HEK293 (cell line): Measurements from ENCODE around the gene HIPK1.

Experiments used
- CTCF ChIA-PET: fragments of 350-600 bp; formaldehyde crosslinking; extraction: SDS; loops from one replicate; lab custom pipeline; 2021; ENCODE audit warnings: antibody characterized with exemption; lab: Yijun Ruan, JAX
- POLR2A ChIA-PET: fragments of 300-600 bp; formaldehyde crosslinking; extraction: SDS; loops from one replicate; lab custom pipeline; 2020; ENCODE audit warnings: antibody characterized with exemption, inconsistent platforms; lab: Yijun Ruan, JAX
- H3K27ac ChIP-seq: fragments of 200-500 bp; sonication (Bioruptor generic); 2 replicates; pipeline ENCODE4 v1.5.1; 2014; ENCODE audit warnings: low read depth, low read length, control low read depth, inconsistent platforms; ENCODE audit errors: extremely low read depth
- H3K36me3 ChIP-seq, 2 experiments: fragments of 200-500 bp in 1 of 2; sonication (Bioruptor generic) in 1 of 2; 1 replicate in 1 of 2; 2 replicates in 1 of 2; pipeline ENCODE4 v1.5.1; 2014 to 2017; ENCODE audit warnings: inconsistent platforms in 2 of 2, low read length in 2 of 2; ENCODE audit not compliant: control insufficient read depth in 2 of 2, insufficient read depth in 1 of 2
- H3K4me1 ChIP-seq: fragments of 200-500 bp; sonication (Bioruptor generic); 2 replicates; pipeline ENCODE4 v1.5.1; 2014; ENCODE audit warnings: mild to moderate bottlenecking, low read length, inconsistent platforms; ENCODE audit not compliant: control insufficient read depth, insufficient read depth
- H3K4me3 ChIP-seq: 2 replicates; pipeline ENCODE4 v1.5.1; 2011; ENCODE audit warnings: low read depth, mild to moderate bottlenecking, control low read depth, low read length, moderate library complexity
- H3K9me3 ChIP-seq: fragments of 200-500 bp; sonication (Bioruptor generic); 2 replicates; pipeline ENCODE4 v1.5.1; 2014; ENCODE audit warnings: low read depth, low read length, inconsistent platforms; ENCODE audit not compliant: control insufficient read depth, insufficient read depth
- BCL11A ChIP-seq: fragments of 450-650 bp; formaldehyde crosslinking; IDR thresholded peaks from 2 replicates; pipeline ENCODE4 v1.5.1; 2016; ENCODE audit warnings: low read depth, missing biosample characterization, missing genetic modification characterization
- GFI1B ChIP-seq: fragments of 450-650 bp; formaldehyde crosslinking; IDR thresholded peaks from 2 replicates; pipeline ENCODE4 v1.5.1; 2016; ENCODE audit warnings: missing biosample characterization, missing genetic modification characterization
- GLI2 ChIP-seq: fragments of 450-650 bp; formaldehyde crosslinking; IDR thresholded peaks from 2 replicates; pipeline ENCODE4; 2017; ENCODE audit warnings: missing biosample characterization, missing genetic modification characterization, low read depth, borderline replicate concordance
- HIC1 ChIP-seq: fragments of 450-650 bp; formaldehyde crosslinking; IDR thresholded peaks from 2 replicates; pipeline ENCODE4 v1.5.1; 2016; ENCODE audit warnings: missing biosample characterization, missing genetic modification characterization
- ZFP41 ChIP-seq: fragments of 450-650 bp; formaldehyde crosslinking; IDR thresholded peaks from 2 replicates; pipeline ENCODE4 v1.5.1; 2016; ENCODE audit warnings: missing biosample characterization, missing genetic modification characterization, borderline replicate concordance
- ZNF121 ChIP-seq: fragments of 450-650 bp; formaldehyde crosslinking; IDR thresholded peaks from 2 replicates; pipeline ENCODE4 v1.5.1; 2016; ENCODE audit warnings: missing biosample characterization, missing genetic modification characterization
- ZNF266 ChIP-seq: fragments of 450-650 bp; formaldehyde crosslinking; IDR thresholded peaks from 2 replicates; pipeline ENCODE4 v1.5.1; 2016; ENCODE audit warnings: missing biosample characterization, missing genetic modification characterization, low read depth
- ZNF274 ChIP-seq, 2 experiments: fragments of 200-500 bp in 1 of 2; fragments of 450-650 bp in 1 of 2; sonication (Bioruptor generic) in 1 of 2; formaldehyde crosslinking in 1 of 2; IDR thresholded peaks; 2 replicates each; pipeline versions ENCODE4 v1.5.1 to v1.6.1; 2014 to 2016; ENCODE audit warnings: borderline replicate concordance in 1 of 2, inconsistent platforms in 1 of 2, low read length in 1 of 2, missing biosample characterization in 1 of 2, missing genetic modification characterization in 1 of 2
- ZNF335 ChIP-seq: fragments of 450-650 bp; formaldehyde crosslinking; conservative IDR thresholded peaks from 2 replicates; pipeline ENCODE4 v1.5.1; 2016; ENCODE audit warnings: missing biosample characterization, missing genetic modification characterization
- ZNF518A ChIP-seq: fragments of 450-650 bp; formaldehyde crosslinking; conservative IDR thresholded peaks from 2 replicates; pipeline ENCODE4 v1.5.1; 2016; ENCODE audit warnings: low read depth, missing biosample characterization, missing genetic modification characterization
- ZNF544 ChIP-seq: fragments of 450-650 bp; formaldehyde crosslinking; IDR thresholded peaks from 2 replicates; pipeline ENCODE4 v1.5.0; 2017; ENCODE audit warnings: missing biosample characterization, missing genetic modification characterization
- ZNF571 ChIP-seq: fragments of 450-650 bp; formaldehyde crosslinking; IDR thresholded peaks from 2 replicates; pipeline ENCODE4 v1.5.0; 2017; ENCODE audit warnings: missing biosample characterization, missing genetic modification characterization
- ZNF624 ChIP-seq: fragments of 450-650 bp; formaldehyde crosslinking; IDR thresholded peaks from 2 replicates; pipeline ENCODE4 v1.5.1; 2017; ENCODE audit warnings: missing biosample characterization, missing genetic modification characterization
- ZNF677 ChIP-seq: fragments of 450-650 bp; IDR thresholded peaks from 2 replicates; pipeline ENCODE4 v1.5.0; 2018; ENCODE audit warnings: missing biosample characterization, mild to moderate bottlenecking, missing genetic modification characterization, moderate library complexity
- ZNF777 ChIP-seq: fragments of 450-650 bp; formaldehyde crosslinking; IDR thresholded peaks from 2 replicates; pipeline ENCODE4 v1.5.1; 2017; ENCODE audit warnings: missing biosample characterization, missing genetic modification characterization, borderline replicate concordance
- TF ChIP-seq, protein P1 (sequence below): fragments of 450-650 bp; formaldehyde crosslinking; IDR thresholded peaks from 2 replicates; pipeline ENCODE4 v1.5.1; 2016; ENCODE audit warnings: missing biosample characterization, missing genetic modification characterization

The HIPK1 gene

DNA sequence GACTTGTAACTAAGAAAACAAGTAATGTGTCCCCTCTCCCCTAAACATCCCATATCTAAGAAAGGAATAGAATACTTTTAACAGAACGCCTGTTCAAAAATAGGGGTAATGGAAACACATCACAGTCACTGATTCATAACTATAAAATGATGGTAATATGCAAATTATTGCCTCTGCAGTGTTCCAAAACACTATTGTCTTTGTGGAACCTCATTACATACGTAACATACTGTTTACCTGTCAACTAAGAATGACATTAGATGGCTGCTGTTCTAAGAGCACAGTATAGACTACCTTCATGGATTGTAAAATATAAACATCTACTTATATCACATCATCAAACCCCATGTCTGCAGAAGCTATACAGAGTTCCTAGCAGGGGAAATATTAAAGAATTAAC is 38.3 kb upstream of the HIPK1 start:
- H3K9me3 ChIP-seq: no peaks in the 10 kb centered on the region
- H3K4me3 ChIP-seq: no peak overlapping the region
- H3K27ac ChIP-seq: no peak overlapping the region
- CTCF ChIA-PET: no interaction called here
- POLR2A ChIA-PET: no interaction called here
- peaks cover 0 to 17% of the 10 kb centered on the region in 2 experiments; a peak in 2 of 3 replicates for H3K36me3 ChIP-seq
- no peaks in the 10 kb centered on the region for H3K4me1 ChIP-seq
- TF ChIP-seq BCL11A (tag by site-specific recombination) (no peak), ZNF544 (no peak), ZNF121 (tag by site-specific recombination) (no peak), ZFP41 (tag by site-specific recombination) (no peak), ZNF777 (tag by site-specific recombination) (no peak), ZNF266 (tag by site-specific recombination) (no peak), ZNF677 (tag by site-specific recombination) (no peak), ZNF274 (IDR thresholded peaks at IDR 0.05; ENCODE audit: low read length) (no peak), ZNF274 (tag by site-specific recombination; IDR thresholded peaks at IDR 0.05; ENCODE audit: borderline replicate concordance) (no peak), ZNF335 (tag by site-specific recombination) (no peak)
- TF ChIP-seq, protein P1, sequence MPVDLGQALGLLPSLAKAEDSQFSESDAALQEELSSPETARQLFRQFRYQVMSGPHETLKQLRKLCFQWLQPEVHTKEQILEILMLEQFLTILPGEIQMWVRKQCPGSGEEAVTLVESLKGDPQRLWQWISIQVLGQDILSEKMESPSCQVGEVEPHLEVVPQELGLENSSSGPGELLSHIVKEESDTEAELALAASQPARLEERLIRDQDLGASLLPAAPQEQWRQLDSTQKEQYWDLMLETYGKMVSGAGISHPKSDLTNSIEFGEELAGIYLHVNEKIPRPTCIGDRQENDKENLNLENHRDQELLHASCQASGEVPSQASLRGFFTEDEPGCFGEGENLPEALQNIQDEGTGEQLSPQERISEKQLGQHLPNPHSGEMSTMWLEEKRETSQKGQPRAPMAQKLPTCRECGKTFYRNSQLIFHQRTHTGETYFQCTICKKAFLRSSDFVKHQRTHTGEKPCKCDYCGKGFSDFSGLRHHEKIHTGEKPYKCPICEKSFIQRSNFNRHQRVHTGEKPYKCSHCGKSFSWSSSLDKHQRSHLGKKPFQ (tag by site-specific recombination): no peak

- H3K4me1 ChIP-seq: no peaks in the 10 kb centered on the region
- H3K27ac ChIP-seq: no peak overlapping the region
- TF ChIP-seq ZNF624 (tag by site-specific recombination) (no peak), ZNF571 (tag by site-specific recombination) (no peak), HIC1 (no peak), GFI1B (tag by site-specific recombination) (no peak)
- POLR2A ChIA-PET: no interaction called here
- H3K4me3 ChIP-seq: no peak overlapping the region
- H3K36me3 ChIP-seq: peaks cover 0 to 26% of the 10 kb centered on the region in 2 experiments; a peak in 2 of 3 replicates
- CTCF ChIA-PET: no interaction called here
- no peaks in the 10 kb centered on the region for H3K9me3 ChIP-seq
These were observed 37.4 kb upstream of the HIPK1 start for GRCh38 chr1:113891631-113892220.

DNA sequence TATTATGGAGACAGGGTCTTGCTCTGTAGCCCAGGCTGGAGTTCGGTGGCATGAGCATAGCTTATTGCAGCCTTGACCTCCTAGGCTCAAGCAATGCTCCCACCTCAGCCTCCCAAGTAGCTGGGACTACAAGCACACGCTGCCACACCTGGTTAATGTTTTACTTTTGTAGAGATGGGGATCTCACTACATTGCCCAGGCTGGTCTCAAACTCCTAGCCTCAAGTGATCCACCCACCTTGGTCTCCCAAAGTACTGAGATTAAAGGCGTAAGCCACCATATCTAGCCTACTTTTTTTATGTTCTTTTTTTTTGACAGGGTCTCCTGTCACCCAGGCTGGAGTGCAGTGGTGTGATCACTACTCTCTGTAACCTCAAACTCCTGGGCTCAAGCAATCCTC is 35.9 kb upstream of the HIPK1 start:
- TF ChIP-seq ZNF518A: no peak
- no peak for TF ChIP-seq GLI2 (tag by site-specific recombination)
- TF ChIP-seq ZNF121 (tag by site-specific recombination): peak; percentile 83
- Histone ChIP-seq H3K27ac (no peak overlapping the region), H3K9me3 (no peaks in the 10 kb centered on the region), H3K4me3 (no peak overlapping the region), H3K4me1 (no peaks in the 10 kb centered on the region), H3K36me3 (peaks cover 3 to 41% of the 10 kb centered on the region in 2 experiments)
- ChIA-PET CTCF (interaction anchor here (0.6 kb wide), 1 partner anchor 37 kb away, joined by 3 read pairs; no protein-coding TSS in a partner anchor), POLR2A (interaction anchor here (1.4 to 1.5 kb wide), 2 partner anchors 9 to 11 kb away, joined by 3 read pairs; partner anchors contain the start of genes AP4B1 and DCLRE1B)
